HG03175 (cell line): ENCODE data around the gene MLLT3.

Experiments
- ATAC-seq: cut with Tn5 transposase; IDR thresholded peaks from one replicate; pipeline ENCODE4 v1.9.1; 2021; ENCODE audit warnings: mild to moderate bottlenecking, moderate library complexity; ENCODE audit not compliant: unreplicated experiment

Gene MLLT3

DNA sequence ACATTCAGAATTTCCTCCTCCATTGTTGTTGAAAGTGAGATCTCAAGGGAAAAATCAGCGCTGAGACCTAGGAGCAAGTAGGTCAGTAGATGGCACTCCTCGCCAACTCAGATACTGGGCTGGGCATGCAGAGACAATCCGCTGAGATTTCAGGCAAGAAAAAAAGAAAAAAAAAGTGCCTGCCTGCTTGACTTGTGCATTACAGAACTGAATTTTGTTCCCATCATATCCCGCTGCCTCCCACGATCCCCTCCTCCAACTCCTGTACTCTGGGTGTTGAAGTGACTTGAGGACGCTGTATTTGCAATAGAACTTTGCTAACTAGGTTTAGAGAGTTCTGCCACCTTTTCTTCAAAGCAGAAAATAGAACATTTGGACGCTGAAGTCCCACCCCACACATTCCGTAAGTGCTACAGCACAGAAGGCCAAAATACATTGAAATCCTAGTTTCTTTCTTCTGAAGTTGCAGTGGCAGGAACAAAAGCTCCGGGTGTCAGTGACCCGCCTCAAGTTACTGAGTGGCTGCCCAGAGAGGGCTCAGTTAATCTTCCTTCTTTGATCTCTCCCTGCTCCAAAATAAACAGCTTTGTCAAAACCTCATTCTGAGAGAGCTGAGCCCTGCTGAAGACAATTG lies 265.8 kb downstream of the MLLT3 start:
- ATAC-seq = peak; percentile 67

DNA sequence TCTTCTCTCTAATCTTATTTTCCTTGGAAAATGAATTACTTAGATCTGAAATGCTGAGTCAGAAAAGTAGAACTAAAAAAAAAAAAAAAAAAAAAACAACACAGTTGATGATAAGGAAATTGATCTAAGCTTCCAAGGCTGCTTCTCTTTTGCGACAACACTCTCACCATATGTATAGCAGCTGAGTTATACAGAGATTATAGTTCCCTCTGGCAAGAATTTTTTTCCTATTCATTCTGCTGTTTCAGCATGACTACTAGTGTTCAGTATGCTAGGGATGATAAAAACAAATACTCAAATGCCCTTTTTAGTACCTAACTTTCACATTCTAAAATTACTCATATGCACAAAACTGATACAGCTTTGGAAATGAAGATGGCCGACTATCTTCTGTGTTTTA lies 267.3 kb downstream of the MLLT3 start:
- no peak for ATAC-seq

DNA sequence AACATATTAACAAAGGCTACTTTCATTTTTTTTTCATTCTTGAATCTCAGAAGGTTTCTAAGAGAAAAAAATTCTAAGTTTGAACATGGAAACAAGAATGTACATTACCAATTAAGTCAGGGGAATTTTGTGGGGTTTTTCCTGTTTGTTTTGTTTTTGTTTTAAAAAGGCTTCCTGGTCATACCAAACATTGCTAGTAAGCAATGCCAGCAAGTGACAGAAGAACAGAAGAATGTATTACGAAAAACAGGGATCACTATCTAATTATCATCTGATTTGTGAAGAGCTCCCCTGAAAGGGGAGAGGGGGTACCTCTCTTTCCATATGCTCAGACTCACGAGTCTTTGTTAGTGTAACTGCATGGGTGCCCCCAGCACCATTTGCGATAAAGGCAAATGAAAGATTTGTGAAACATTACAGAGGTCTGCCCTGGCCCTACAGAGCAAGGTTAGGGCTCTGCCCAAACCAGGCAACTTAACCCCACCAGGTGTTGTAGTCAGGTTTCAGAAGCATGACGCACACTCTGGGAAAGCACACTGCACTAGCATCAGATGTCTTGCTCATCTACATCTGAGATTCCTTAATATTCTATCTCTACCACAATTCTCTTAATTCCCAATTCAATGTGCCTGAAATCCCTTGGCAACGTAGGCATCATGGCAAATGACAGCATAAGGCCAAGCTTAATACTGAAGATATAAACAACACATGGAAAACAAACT lies 268.2 kb downstream of the MLLT3 start:
- no peak for ATAC-seq

- ATAC-seq = no peak
Observed at GRCh38 chr9:20353524-20353923, 268.8 kb downstream of the MLLT3 start.

DNA sequence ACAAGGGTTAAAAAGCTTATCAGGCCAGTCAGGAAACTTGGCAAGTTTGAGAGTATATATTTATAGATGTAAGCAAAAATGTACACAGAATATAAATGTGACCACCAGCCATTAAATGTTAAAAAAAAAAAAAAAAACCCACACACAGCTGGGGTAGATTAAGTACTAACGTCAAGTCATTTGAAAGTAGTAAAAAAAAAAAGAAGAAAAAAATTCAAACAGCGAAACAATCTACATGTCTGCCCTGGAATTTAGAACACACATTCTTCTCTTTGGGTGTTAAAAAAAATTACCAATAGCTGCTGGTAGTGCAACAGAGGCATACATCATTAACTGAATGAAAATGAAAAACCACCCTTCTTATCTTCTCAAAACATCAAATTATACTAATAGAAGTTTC lies 269.7 kb downstream of the MLLT3 start:
- ATAC-seq = no peak

GRCh38 chr9:20351715-20352114 lies 270.6 kb downstream of the MLLT3 start:
- ATAC-seq = no peak

GRCh38 chr9:20349568-20349967 lies 272.7 kb downstream of the MLLT3 start:
- ATAC-seq = no peak

DNA sequence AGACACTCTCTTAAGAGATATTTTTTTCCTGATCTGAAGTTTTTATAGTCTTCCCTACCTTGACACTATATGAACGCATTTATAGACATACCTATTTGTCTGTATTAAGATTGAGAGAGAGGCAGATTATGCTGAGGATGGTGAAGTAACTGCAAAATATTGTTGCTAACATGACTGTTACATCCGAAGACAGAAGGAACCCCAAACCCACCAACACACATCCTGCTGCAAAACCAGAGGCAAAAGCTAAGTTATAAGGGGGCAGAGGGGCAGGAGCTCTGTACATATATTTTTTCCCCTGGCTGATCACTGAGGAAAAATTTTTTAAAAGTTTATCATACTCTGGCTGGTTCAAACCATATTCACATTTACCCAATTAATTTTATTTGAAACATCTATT lies 279.0 kb downstream of the MLLT3 start:
- ATAC-seq = no peak

DNA sequence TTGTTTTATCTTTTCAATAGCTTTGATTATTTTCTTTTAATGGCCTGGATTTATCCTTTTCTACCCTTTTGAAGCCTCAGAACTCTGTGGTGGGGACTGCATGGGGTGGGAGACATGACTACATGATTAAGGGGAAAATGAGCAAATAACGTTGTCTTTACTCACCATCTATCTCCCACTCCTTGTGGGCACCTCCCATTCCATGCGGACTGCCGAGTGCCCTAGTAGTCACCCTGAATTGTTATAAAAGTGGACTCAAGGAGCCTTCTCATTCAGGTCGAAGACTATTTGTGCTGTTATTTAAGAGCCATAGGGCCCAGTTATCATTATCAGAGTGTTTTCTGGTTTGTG lies 281.8 kb downstream of the MLLT3 start:
- ATAC-seq = no peak

- ATAC-seq = no peak
Observed at GRCh38 chr9:20335668-20336332, 286.5 kb downstream of the MLLT3 start.

- no peak for ATAC-seq
Observed at GRCh38 chr9:20333991-20334390, 288.3 kb downstream of the MLLT3 start.

DNA sequence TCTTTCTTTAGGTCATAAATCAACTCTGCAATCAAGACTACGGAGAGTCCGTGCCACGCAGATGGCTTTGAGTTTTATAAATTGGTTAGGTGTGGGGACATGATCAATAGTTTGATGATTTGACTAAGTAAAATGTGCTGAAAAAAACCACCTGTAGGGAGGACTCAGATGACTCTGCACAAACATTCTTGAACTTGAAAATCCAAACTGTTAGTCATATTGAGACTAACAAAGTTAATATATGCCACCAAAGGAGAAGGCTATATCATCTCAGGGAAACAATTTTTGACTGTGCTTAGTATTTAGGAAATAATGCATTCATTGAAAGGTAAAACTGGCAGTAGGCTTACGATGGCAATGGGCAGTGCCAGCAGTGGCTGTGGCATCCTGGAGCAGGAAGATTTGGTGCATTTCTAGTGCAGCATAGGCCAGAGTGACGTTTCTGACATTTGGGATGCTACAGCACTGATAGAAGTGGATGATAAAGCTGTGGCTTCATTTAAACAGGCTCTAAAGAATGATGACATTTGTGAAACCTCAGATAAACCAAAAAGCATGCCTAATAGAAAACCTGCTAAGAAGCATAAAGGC lies 291.1 kb downstream of the MLLT3 start:
- ATAC-seq = peak; percentile 86

- ATAC-seq = no peak
Observed at GRCh38 chr9:20330688-20331087, 291.6 kb downstream of the MLLT3 start.

DNA sequence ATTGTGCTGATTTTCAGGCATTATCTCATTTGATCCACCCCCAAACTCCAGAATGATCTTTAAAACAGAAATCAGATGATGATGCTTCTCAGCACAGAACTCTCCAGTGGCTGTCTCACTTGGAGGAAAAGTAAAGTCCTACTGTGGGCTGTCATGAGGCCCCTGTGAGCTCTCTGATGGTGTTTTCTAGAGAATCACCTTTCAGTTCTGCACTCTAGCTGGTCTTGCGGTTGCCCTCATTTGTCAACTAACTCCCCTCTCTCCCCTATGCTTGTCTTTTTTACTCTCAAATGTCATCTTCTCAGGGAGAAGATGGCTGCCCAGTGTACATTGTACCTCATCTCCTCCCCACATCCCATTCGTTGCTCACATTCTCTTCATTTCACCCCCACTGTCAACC lies 295.8 kb downstream of the MLLT3 start:
- ATAC-seq = no peak

GRCh38 chr9:20325008-20325407 lies 297.3 kb downstream of the MLLT3 start:
- ATAC-seq = no peak

GRCh38 chr9:20322212-20322611 lies 300.1 kb downstream of the MLLT3 start:
- ATAC-seq = no peak

DNA sequence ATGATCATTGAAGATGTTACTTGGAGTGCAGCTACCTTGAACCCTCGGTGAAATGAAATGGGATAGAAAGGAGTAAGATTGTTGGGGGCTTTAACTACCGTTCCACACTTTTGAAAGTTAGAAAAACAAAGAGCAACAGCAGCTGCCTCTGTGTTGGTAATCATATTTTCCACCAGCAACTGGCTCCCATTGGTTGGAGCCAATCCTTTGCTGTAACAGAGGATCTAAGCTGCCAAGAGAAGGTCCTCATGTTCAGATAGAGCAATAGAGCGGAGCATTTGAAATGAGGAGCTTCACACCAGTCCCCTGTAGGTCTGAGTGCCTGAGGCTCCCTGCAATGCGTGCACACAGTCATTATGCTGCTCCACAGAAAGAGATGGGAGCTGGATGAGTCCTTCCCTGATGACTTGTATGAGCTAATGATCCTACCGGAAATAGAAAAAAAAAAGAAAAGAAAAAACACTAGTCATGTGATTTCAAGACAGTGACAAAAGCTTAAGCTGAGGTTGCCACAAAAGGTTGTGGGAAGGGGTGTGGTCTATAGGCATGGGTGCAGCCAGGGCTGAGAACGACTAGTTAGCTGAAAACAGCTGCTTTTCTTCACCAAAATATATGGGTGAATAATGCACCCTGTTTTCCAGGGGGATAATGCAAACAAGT lies 300.7 kb downstream of the MLLT3 start:
- ATAC-seq = no peak

- no peak for ATAC-seq
Observed at GRCh38 chr9:20320921-20321320, 301.4 kb downstream of the MLLT3 start.

- no peak for ATAC-seq
Observed at GRCh38 chr9:20319641-20320337, 302.5 kb downstream of the MLLT3 start.

GRCh38 chr9:20319241-20319640 lies 303.1 kb downstream of the MLLT3 start:
- no peak for ATAC-seq

DNA sequence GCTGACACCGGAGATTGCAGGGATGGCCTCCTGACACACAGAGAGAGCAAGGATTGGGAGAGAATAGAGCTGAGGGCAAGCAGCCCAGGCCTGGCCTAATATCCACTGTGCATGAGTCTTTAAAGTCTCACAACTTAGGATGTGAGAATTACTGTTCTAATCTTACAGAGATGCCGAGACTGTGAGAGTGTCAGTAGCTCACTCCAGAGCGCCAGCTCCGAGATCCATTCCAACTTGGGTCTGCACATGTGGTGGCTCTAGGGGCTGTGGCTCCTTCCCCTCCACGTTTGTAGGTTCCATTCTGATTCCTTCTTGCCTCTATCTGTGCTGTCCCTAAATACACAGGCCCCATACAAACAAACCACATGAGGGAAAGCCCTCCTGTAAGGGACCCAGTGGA lies 304.6 kb downstream of the MLLT3 start:
- ATAC-seq = no peak
